ENCODE results near the gene CETP.
"Not testable (repeated sequence)": the region's sequence is repeated elsewhere in the genome, so short reads cannot be mapped to it uniquely, and the experiment has no call there.

CETP gene

DNA sequence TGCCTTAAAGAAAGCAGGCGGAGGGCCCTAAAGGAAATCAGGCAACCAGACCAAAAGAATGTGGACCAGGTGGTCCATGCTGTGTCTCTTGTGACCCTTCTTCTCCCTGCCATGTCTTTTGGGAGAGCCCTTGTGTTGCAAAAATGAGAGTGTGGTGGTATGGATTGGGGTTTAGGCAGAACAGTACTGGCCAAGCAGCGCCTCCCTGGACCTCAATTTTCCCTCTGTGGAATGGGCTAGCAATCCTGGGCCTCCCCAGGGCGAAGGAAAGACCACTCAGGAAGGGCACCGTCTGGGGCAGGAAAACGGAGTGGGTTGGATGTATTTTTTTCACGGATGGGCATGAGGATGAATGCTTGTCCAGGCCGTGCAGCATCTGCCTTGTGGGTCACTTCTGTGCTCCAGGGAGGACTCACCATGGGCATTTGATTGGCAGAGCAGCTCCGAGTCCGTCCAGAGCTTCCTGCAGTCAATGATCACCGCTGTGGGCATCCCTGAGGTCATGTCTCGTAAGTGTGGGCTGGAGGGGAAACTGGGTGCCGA, 20.1 kb downstream of the CETP start:
- no peak for DNase-seq (ENCODE audit: low spot score)

- DNase-seq (ENCODE audit: low spot score): no peak
Observed at GRCh38 chr16:56982695-56983094, 20.9 kb downstream of the CETP start.

GRCh38 chr16:56983211-56983751, 21.5 kb downstream of the CETP start:
- DNase-seq (ENCODE audit: low spot score): no peak

DNA sequence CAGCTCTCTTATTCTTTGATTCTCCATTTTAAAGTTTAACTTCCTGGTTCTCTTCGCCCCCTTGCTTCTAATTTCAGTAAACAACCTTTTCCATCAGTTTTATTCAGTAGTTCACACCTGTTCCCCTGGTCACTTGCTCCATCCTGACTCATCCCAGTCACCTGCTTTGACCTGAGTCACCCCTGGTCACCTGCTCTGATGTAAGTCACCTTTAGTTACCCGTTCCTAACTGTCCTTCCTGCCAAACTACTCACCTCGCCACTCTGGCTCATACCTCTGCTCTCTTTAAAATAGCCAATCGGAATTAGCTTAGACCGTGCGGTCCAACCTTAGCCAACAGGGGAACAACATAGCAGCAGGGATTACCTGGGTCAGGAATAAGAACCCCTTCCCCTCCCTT, 22.9 kb downstream of the CETP start:
- DNase-seq (ENCODE audit: low spot score): no peak

GRCh38 chr16:56985288-56985961, 23.7 kb downstream of the CETP start:
- no peak for DNase-seq (ENCODE audit: low spot score)

DNA sequence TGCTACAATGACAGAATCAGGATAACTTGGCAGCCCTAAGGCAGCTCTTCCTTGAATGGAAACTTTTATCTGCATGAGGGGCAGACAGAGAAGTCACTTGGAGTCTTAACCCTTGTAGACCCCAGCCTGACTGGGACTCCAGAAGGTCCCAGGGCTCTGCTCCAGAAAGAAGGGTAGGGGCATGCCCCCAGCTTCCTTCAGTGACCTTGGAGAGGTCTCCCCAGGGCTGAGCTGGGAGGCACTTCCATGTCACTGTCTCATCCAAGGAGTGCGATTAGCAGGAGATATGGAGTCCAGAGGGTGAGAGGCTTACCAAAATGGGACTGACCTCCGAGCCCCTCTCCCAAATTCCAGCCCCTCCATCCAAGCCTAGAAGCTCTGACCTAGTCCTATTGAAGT, 24.2 kb downstream of the CETP start:
- DNase-seq (ENCODE audit: low spot score): no peak

GRCh38 chr16:56986361-56986760, 24.6 kb downstream of the CETP start:
- no peak for DNase-seq (ENCODE audit: low spot score)

- DNase-seq (ENCODE audit: low spot score): not testable (repeated sequence)
Observed at GRCh38 chr16:56986908-56987307, 25.2 kb downstream of the CETP start.

DNA sequence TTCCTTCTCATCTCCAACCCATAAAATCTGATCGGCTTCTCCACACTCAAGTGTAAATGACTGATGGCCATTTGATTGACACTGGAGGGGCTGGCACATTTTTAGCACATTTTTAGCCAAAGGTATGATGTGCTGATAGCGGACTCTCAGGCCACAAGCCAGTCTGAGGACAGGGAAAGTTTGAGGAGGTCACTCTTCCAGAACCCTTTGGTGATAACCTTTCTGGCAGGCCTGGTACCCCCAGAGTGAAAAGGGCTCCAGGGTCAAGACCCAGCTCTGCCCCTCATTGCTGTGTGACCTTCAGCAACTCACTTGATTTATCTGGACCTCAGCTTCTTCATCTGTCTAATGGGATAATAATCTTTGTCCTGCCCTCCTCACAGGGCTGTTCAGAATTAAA, 25.9 kb downstream of the CETP start:
- no peak for DNase-seq (ENCODE audit: low spot score)

GRCh38 chr16:56988161-56988947, 26.6 kb downstream of the CETP start:
- DNase-seq (ENCODE audit: low spot score): peak; percentile 21

DNA sequence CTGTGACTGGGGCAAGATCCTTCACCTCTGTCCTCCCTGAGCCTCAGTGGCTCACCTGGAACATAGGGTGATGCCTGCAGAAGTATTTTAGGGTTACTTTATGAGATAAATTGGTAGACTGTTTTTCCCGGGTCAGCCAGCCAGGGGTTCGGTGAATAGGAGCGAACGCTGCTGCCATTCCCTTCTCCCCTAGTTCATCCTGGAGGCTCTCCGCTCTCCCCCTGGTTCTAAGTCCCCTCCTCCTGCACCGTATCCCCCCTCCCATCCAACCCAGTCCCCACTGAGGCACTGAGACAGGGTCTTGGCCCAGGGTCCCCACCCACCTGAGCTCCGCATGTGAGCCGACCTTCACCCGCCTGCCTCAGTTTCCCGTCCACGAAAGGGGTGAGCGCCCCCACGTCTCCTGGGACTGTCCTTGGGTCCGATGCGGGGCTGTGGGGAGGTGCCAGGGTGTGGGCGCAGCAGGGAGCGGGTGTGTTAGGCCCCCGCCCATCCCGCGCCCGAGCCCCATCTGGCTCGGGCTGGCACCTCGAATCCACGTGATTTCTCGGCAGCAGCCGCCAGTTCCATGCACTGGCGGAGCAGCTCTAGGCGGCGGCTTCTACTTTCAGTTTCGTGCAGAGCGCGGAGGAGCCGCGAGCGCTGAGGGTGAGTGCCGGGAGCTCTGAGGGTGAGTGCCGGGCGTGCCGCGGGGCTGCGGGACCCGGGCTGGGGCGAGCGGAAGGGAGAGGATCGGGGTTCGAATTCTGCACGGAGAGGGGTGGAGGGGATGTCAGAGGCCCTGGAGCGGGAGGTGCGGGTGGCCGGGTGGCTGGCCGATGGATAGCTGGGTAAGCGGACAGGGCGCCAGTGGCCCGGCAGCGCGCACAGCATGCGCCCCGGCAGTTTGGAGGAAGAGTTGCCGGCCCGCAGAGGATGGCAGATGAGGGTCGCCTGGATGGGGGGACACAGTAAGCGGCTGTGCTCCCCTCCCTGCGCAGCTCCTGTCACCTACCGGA, 27.5 kb downstream of the CETP start, which contains the start of gene NLRC5:
Gene NLRC5 (plus strand): TSS at position 610 of the 998 bp plus-strand sequence. CDS start 31,156 bp downstream, outside the sequence.
- DNase-seq (ENCODE audit: low spot score): peak; percentile 81

GRCh38 chr16:56989988-56990387, 28.2 kb downstream of the CETP start:
- DNase-seq (ENCODE audit: low spot score): no peak

DNA sequence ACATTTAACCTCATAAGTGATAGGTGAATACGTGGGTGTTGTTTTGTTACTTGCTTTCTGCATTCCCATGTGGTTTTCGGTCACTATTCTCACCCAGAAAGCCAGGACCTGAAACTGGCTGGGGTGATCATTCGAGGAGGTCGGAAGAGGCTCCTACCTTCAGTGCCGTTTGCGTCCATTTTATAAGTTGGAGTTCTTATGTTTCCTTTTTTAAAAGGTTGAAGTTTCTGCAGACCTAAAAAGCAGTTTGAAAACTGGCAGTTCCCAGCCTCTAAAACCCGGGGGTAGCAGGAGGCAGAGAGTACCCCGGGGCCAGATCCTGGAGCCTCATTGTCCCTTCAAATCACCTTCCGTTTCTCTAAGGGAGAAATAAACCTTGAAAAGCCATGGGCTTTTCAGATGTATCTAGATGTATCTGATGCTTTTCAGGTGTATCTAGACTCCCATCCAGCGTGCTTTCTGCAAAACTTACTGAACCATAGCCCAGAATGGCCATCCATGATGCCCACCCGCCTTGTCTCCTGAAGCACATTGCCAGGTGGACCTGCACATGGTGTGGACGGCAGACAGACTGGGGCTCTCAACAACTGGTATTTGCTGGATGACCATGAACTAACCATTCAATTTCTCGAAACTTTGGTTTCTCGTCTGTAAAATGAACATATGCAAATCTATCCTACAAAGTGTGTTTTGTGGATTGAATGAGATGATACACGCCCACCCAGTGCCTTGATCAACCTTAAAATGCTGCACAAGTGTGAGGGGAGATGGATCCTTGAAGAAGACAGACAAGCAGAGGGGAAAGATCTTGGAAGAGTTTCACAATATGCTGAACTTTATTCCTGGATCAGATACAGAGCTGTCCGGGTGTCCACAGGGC, 28.9 kb downstream of the CETP start:
- DNase-seq (ENCODE audit: low spot score): no peak

DNA sequence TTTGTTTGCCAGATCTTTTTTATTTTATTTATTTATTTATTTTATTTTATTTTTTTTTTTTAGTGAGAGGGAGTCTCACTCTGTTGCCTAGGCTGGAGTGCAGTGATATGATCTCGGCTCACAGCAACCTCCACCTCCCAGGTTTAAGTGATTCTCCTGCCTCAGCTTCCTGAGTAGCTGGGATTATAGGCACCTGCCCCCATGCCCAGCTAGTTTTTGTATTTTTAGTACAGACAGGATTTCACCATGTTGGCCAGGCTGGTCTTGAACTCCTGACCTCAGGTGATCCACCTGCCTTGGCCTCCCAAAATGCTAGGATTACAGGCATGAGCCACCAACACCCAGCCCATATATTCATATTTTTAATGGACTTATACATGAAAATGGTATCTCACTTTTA, 30.7 kb downstream of the CETP start:
- not testable (repeated sequence) for DNase-seq (ENCODE audit: low spot score)

DNA sequence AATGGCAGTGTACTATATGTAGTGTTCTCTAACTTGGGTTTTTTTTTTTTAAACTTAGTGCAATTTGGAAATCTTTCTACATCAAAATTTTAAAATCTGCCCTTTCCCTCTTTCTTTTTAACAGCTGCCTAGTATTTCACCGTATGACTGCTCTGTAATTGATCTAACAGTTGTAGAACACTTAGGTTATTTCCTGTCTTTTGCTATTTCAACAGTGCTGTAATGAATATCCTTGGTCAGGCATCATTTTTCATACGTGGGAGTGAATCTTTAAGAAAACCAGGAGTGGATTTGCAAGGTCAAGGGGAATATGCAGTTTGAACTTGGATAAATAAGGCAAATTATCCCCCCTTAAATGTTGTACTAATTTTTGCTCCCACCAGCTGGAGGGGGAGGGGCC, 31.5 kb downstream of the CETP start:
- no peak for DNase-seq (ENCODE audit: low spot score)

DNA sequence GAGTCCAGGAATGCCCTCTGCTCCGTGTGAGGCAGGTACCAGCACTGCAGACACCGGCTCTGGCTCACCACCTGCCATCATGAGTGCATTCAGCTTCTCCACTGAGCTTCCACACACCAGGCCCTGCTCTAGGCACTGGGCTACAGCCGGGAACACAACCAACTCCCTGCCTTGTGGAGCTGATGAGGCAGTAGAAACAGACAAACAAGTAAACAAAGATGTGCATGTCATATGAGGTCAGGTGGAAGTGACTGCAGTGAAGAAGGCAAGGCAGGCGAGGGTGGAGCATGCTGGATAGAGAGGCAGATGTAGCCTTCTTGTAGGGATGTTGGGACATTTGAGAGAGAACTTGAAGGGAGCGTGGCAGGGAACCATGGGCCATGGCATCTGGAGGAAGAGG, 32.6 kb downstream of the CETP start:
- no peak for DNase-seq (ENCODE audit: low spot score)

- no peak for DNase-seq (ENCODE audit: low spot score)
Observed at GRCh38 chr16:56995136-56995805, 33.5 kb downstream of the CETP start.

DNA sequence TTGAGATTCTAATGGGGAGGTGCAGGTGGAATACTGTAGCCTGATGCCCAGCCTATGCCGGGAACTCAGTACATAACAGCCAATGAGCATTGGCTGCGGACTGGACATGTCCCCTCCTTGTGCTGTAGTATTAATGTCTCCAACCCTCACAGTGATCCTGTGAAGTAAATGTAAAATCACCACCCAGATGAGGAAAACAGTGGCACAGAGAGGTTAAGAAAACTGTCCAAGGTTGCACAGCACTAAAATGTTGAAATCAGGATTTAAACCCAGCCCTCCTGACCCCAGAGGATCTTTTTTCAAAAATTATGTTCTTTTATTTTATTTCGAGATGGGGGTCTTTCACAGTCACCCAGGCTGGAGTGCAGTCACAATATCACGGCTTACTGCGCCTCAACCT, 35.5 kb downstream of the CETP start:
- no peak for DNase-seq (ENCODE audit: low spot score)

GRCh38 chr16:56997931-56998330, 36.2 kb downstream of the CETP start:
- no peak for DNase-seq (ENCODE audit: low spot score)

DNA sequence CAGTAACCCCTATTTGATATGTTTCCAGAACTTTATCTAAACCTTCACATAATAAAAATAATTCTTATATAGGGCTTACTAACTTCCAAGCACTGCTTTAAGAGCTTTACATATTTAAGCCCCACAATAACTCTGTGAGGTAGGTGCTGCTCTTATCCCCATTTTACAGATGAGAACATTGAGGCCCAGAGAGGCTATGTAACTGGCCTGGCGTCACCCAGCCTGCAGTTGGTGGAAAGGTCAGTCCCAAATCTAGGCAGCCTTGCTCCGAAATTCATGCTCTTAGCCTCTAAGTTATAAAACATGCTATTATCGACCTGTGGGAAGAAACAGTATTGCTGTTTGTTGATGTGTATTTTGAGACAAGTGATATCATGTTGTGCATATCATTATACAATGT, 36.6 kb downstream of the CETP start:
- no peak for DNase-seq (ENCODE audit: low spot score)

Measured in hematopoietic multipotent progenitor cell treated with erythropoietin and hydrocortisone succinate and interleukin-3 and kit ligand, for 15 days (in vitro differentiated cells).